Measurements from ENCODE around the gene TWIST1. TPM values are rescaled to one million over a fixed set of nuclear protein-coding genes. Genes with fewer than 3 reads are reported as not detected.

Gene TWIST1
- total RNA-seq, 1 donor: not detected

GRCh38 chr7:19118636-19119371 is 1.4 kb upstream of the TWIST1 start:
- Histone ChIP-seq H3K4me3 (ENCODE audit: low read length) (no peak overlapping the region), H3K9me3 (ENCODE audit: low read depth, low read length) (no peaks in the 10 kb centered on the region), H3K27me3 (ENCODE audit: insufficient read depth, low read length) (peaks cover 87% of the 10 kb centered on the region), H3K4me1 (ENCODE audit: insufficient read depth, low read length) (peaks cover 12% of the 10 kb centered on the region)

- Histone ChIP-seq H3K4me3 (ENCODE audit: low read length) (no peak overlapping the region), H3K4me1 (ENCODE audit: insufficient read depth, low read length) (peaks cover 12% of the 10 kb centered on the region), H3K27me3 (ENCODE audit: insufficient read depth, low read length) (peaks cover 89% of the 10 kb centered on the region), H3K9me3 (ENCODE audit: low read depth, low read length) (no peaks in the 10 kb centered on the region)
Measured at GRCh38 chr7:19117870-19118608, 603 bp upstream of the TWIST1 start.

DNA sequence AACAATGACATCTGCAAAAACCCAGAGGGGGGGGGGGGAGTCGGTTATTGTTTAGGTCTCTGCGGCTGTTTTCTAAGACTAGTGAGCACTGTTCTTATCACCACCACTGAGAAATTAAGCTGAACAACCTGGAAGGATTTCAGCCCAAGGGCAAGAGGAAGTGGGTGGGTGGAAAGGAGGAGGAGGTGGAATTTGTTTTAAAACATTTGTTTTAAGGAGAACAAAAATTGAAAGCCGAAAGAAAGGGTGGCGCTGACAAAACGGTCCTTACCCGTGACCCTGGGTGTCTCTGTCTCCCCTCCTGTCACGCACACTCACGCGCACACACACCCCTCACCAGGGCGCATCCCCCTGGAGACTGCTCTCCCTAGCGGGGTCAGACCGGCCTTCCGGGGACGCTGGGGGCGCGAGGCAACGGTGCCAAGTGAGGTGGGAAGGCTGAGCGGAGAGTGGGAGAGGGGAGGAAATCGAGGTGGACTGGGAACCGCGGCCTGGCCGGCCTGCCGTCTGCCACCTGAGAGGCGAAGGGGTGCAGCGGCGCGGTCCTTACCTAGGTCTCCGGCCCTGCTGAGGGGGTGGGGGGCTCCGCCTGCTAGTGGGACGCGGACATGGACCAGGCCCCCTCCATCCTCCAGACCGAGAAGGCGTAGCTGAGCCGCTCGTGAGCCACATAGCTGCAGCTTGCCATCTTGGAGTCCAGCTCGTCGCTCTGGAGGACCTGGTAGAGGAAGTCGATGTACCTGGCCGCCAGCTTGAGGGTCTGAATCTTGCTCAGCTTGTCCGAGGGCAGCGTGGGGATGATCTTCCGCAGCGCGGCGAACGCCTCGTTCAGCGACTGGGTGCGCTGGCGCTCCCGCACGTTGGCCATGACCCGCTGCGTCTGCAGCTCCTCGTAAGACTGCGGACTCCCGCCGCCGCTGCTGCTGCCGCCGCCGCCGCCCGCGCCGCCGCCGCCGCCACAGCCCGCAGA is 1.0 kb downstream of the TWIST1 start:
- H3K9me3 ChIP-seq (ENCODE audit: low read depth, low read length): no peaks in the 10 kb centered on the region
- H3K4me3 ChIP-seq (ENCODE audit: low read length): no peak overlapping the region
- H3K27me3 ChIP-seq (ENCODE audit: insufficient read depth, low read length): peaks cover 91% of the 10 kb centered on the region
- peaks cover 18% of the 10 kb centered on the region for H3K4me1 ChIP-seq (ENCODE audit: insufficient read depth, low read length)

GRCh38 chr7:19114551-19114855 is 2.9 kb downstream of the TWIST1 start:
- Histone ChIP-seq H3K27me3 (ENCODE audit: insufficient read depth, low read length) (peaks cover 91% of the 10 kb centered on the region), H3K4me1 (ENCODE audit: insufficient read depth, low read length) (peaks cover 18% of the 10 kb centered on the region), H3K4me3 (ENCODE audit: low read length) (no peak overlapping the region), H3K9me3 (ENCODE audit: low read depth, low read length) (no peaks in the 10 kb centered on the region)

DNA sequence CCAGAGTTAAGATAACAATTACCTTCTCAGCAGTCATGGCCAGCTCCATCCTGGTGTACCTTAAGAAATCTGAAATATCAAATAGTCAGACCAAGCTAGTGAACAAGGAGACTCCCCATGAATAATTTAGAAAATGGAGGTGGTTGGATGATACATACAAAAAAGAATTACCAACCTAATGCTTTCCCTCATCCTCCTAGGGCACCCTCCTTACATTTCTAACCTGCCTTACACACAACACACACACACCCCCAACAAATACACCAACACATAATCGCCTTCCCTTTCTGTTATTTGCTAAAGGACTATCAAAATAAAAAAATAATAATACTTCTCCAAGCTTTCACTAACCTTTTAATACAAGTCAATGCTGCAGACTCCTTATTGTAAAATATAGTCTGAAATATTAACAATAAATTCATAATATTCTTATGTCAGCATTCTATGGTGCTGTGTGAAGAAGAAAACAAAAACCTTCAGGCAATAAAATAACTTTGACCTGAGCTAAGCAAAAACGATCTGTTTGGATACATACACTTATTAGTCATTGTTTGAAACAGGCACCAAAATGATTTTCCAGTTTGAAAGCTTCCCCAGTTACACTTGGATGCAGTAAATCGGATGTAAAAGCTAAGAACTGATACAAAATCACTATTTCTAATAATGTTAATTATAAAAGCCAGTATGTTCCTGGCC is 3.4 kb downstream of the TWIST1 start:
- Histone ChIP-seq H3K4me1 (ENCODE audit: insufficient read depth, low read length) (peaks cover 18% of the 10 kb centered on the region), H3K9me3 (ENCODE audit: low read depth, low read length) (no peaks in the 10 kb centered on the region), H3K4me3 (ENCODE audit: low read length) (no peak overlapping the region), H3K27me3 (ENCODE audit: insufficient read depth, low read length) (peaks cover 91% of the 10 kb centered on the region)

DNA sequence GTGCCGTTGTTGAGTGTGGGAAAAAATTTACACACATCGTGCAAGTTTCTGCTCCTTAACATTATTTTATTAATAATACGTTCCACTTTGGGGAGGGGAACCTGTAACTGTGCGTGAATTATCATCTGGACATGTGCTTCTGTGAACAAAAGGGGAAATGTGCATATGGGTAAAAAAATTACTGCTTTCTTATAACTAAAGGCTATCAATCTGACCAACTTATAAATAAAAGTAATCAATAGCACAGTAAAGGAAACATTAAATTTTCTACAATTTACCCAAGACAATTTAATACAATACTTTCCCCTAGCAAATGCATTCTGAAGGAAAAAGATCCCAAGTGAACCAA is 4.5 kb downstream of the TWIST1 start:
- no peaks in the 10 kb centered on the region for H3K9me3 ChIP-seq (ENCODE audit: low read depth, low read length)
- peaks cover 15% of the 10 kb centered on the region for H3K4me1 ChIP-seq (ENCODE audit: insufficient read depth, low read length)
- no peak overlapping the region for H3K4me3 ChIP-seq (ENCODE audit: low read length)
- H3K27me3 ChIP-seq (ENCODE audit: insufficient read depth, low read length): peaks cover 92% of the 10 kb centered on the region

DNA sequence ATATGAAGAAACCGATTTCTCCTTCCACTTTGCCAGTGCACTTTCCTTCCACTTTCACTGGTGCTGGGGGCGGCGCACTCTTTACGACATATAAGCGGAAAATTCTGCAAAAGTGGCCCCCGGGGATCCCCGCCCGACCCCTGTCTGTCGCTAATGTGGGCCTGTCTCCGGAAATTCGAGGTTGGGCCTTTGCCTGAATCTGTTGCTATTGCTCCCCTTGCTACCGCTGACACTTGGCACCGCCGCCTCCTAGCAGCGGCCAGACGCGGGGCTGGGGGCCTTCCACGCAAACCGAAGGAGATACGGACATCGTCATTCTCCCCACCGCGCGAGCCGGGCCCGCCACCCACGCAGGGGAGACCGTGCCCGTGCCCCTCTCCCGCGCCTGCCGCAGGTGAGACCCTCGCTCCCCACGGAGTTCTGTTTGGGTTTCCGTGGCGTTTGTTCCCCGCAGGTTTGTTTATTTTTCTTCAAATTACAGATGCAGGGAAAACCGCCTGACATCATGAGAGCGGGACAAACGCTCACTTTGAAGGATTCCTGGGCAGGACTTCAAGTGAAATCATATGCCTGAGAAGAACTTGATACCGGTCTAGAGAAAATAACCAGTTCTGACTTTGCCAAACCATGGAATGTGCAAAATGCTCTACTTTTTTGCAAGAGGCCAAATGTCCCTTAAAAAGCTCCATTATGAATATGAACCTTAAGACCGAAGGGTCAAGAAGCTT is 5.0 kb downstream of the TWIST1 start:
- Histone ChIP-seq H3K27me3 (ENCODE audit: insufficient read depth, low read length) (peaks cover 94% of the 10 kb centered on the region), H3K4me1 (ENCODE audit: insufficient read depth, low read length) (peaks cover 20% of the 10 kb centered on the region), H3K4me3 (ENCODE audit: low read length) (no peak overlapping the region), H3K9me3 (ENCODE audit: low read depth, low read length) (no peaks in the 10 kb centered on the region)

GRCh38 chr7:19111474-19112273 is 5.8 kb downstream of the TWIST1 start:
- H3K9me3 ChIP-seq (ENCODE audit: low read depth, low read length): no peaks in the 10 kb centered on the region
- peaks cover 27% of the 10 kb centered on the region for H3K4me1 ChIP-seq (ENCODE audit: insufficient read depth, low read length)
- peaks cover 100% of the 10 kb centered on the region for H3K27me3 ChIP-seq (ENCODE audit: insufficient read depth, low read length)
- no peak overlapping the region for H3K4me3 ChIP-seq (ENCODE audit: low read length)

- Histone ChIP-seq H3K9me3 (ENCODE audit: low read depth, low read length) (no peaks in the 10 kb centered on the region), H3K27me3 (ENCODE audit: insufficient read depth, low read length) (peaks cover 100% of the 10 kb centered on the region), H3K4me1 (ENCODE audit: insufficient read depth, low read length) (peaks cover 23% of the 10 kb centered on the region)
Measured at GRCh38 chr7:19110776-19111175, 6.7 kb downstream of the TWIST1 start.

GRCh38 chr7:19110026-19110730 is 7.3 kb downstream of the TWIST1 start:
- Histone ChIP-seq H3K27me3 (ENCODE audit: insufficient read depth, low read length) (peaks cover 100% of the 10 kb centered on the region), H3K4me3 (ENCODE audit: low read length) (no peak overlapping the region), H3K9me3 (ENCODE audit: low read depth, low read length) (no peaks in the 10 kb centered on the region), H3K4me1 (ENCODE audit: insufficient read depth, low read length) (peaks cover 23% of the 10 kb centered on the region)

More at GRCh38 chr7:19110776-19111175, 6.7 kb downstream of the TWIST1 start:
- H3K4me3 ChIP-seq (ENCODE audit: low read length): no peak overlapping the region

GRCh38 chr7:19109000-19109946 is 8.2 kb downstream of the TWIST1 start:
- H3K27me3 ChIP-seq (ENCODE audit: insufficient read depth, low read length): peaks cover 100% of the 10 kb centered on the region
- H3K9me3 ChIP-seq (ENCODE audit: low read depth, low read length): no peaks in the 10 kb centered on the region
- peaks cover 23% of the 10 kb centered on the region for H3K4me1 ChIP-seq (ENCODE audit: insufficient read depth, low read length)

More at GRCh38 chr7:19109000-19109946, 8.2 kb downstream of the TWIST1 start:
- no peak overlapping the region for H3K4me3 ChIP-seq (ENCODE audit: low read length)
